HG03039 (cell line): ENCODE measurements around the gene FAM13A.
"Not testable (repeated sequence)": the region's sequence is repeated elsewhere in the genome, so short reads cannot be mapped to it uniquely, and the experiment has no call there.

Source experiments
- ATAC-seq: cut with Tn5 transposase; IDR thresholded peaks from one replicate; pipeline ENCODE4 v1.9.1; 2021; ENCODE audit warnings: mild to moderate bottlenecking, moderate library complexity; ENCODE audit not compliant: unreplicated experiment

Gene FAM13A

GRCh38 chr4:88908521-88908920 is 148.5 kb downstream of the FAM13A start:
- no peak for ATAC-seq

GRCh38 chr4:88908003-88908402 is 149.0 kb downstream of the FAM13A start:
- ATAC-seq: no peak

GRCh38 chr4:88907478-88907877 is 149.5 kb downstream of the FAM13A start:
- no peak for ATAC-seq

- not testable (repeated sequence) for ATAC-seq
Observed at GRCh38 chr4:88904240-88904639, 152.7 kb downstream of the FAM13A start.

GRCh38 chr4:88900432-88900831 is 156.6 kb downstream of the FAM13A start:
- ATAC-seq: no peak

GRCh38 chr4:88897752-88898151 is 159.2 kb downstream of the FAM13A start:
- no peak for ATAC-seq

GRCh38 chr4:88897180-88897579 is 159.8 kb downstream of the FAM13A start:
- no peak for ATAC-seq

GRCh38 chr4:88893961-88894360 is 163.0 kb downstream of the FAM13A start:
- ATAC-seq: no peak

- ATAC-seq: no peak
Observed at GRCh38 chr4:88892646-88893045, 164.3 kb downstream of the FAM13A start.

- no peak for ATAC-seq
Observed at GRCh38 chr4:88891636-88892035, 165.3 kb downstream of the FAM13A start.

GRCh38 chr4:88887409-88887808 is 169.6 kb downstream of the FAM13A start:
- not testable (repeated sequence) for ATAC-seq

GRCh38 chr4:88881227-88881569 is 175.8 kb downstream of the FAM13A start:
- ATAC-seq: no peak

- ATAC-seq: no peak
Observed at GRCh38 chr4:88880501-88881226, 176.3 kb downstream of the FAM13A start.

- no peak for ATAC-seq
Observed at GRCh38 chr4:88879991-88880390, 177.0 kb downstream of the FAM13A start.

GRCh38 chr4:88878642-88879041 is 178.3 kb downstream of the FAM13A start:
- ATAC-seq: no peak

- no peak for ATAC-seq
Observed at GRCh38 chr4:88870428-88870827, 186.6 kb downstream of the FAM13A start.

GRCh38 chr4:88868510-88868909 is 188.5 kb downstream of the FAM13A start:
- ATAC-seq: no peak

- ATAC-seq: no peak
Observed at GRCh38 chr4:88866862-88867550, 190.0 kb downstream of the FAM13A start.

- ATAC-seq: no peak
Observed at GRCh38 chr4:88865466-88865865, 191.5 kb downstream of the FAM13A start.

GRCh38 chr4:88865046-88865445 is 191.9 kb downstream of the FAM13A start:
- ATAC-seq: no peak

- ATAC-seq: no peak
Observed at GRCh38 chr4:88860586-88860985, 196.4 kb downstream of the FAM13A start.

- ATAC-seq: peak; percentile 23
Observed at GRCh38 chr4:88859191-88859812, 197.7 kb downstream of the FAM13A start.
